Uterus (tissue), 4 donors: ENCODE measurements around the gene EML1. TPM values are rescaled to one million over a fixed set of nuclear protein-coding genes. Genes with fewer than 3 reads are reported as not detected.

Experiments
- DNase-seq, 2 donors: peaks; one replicate each; pipeline ENCODE4 v3.0.0-alpha.2; 2019 to 2020
- H3K27ac ChIP-seq, 2 donors: fragments of 200-600 bp; sonication (generic); 1 replicate in 1 of 2; 2 replicates in 1 of 2; pipeline ENCODE4 v1.5.1; 2016 to 2018
- H3K27me3 ChIP-seq, 2 donors: fragments of 200-600 bp; sonication (generic); one replicate each; pipeline ENCODE4 v1.5.1; 2018 to 2019; ENCODE audit warnings: control low read depth in 1 of 2
- H3K36me3 ChIP-seq, 2 donors: fragments of 200-600 bp; sonication (generic); one replicate each; pipeline ENCODE4 v1.5.1; 2019; ENCODE audit warnings: control low read depth in 1 of 2
- H3K4me1 ChIP-seq, 2 donors: fragments of 200-600 bp; sonication (generic); one replicate each; pipeline ENCODE4 v1.5.1; 2018 to 2019; ENCODE audit warnings: control low read depth in 1 of 2
- H3K4me3 ChIP-seq, 2 donors: fragments of 200-600 bp; sonication (generic); 1 replicate in 1 of 2; 2 replicates in 1 of 2; pipeline ENCODE4 v1.5.1; 2018 to 2019; ENCODE audit warnings: mild to moderate bottlenecking in 1 of 2
- H3K9me3 ChIP-seq, 2 donors: fragments of 200-600 bp; sonication (generic); one replicate each; pipeline ENCODE4 v1.5.1; 2019; ENCODE audit warnings: control low read depth in 1 of 2
- POLR2A ChIP-seq, 2 donors: fragments of 450-650 bp; IDR thresholded peaks; one replicate each; pipeline ENCODE4 v1.6.1; 2016; ENCODE audit warnings: antibody characterized with exemption in 2 of 2, mild to moderate bottlenecking in 1 of 2, moderate library complexity in 1 of 2
- intact Hi-C: fragments of 100-400 bp; cut with DNase I; formaldehyde crosslinking; loops from one replicate; pipeline ENCODE4 v1.15.1; 2023; ENCODE audit warnings: low total_unique reads
- total RNA-seq, 4 donors: library from RNA; depleted of rRNA in 3 of 4; stranded (reverse); fragments of >200 nt in 3 of 4; gene quantifications; one replicate each; pipeline versions ENCODE4 v1.1.0 to v1.2.4, GENCODE V29; 2014 to 2023
- TF ChIP-seq, protein P1 (sequence below), 4 experiments: fragments of 200-600 bp in 2 of 4; fragments of 450-650 bp in 2 of 4; sonication (generic) in 2 of 4; IDR thresholded peaks; one replicate each; pipeline ENCODE4 v1.5.1; 2016 to 2019; ENCODE audit warnings: antibody characterized with exemption in 4 of 4, mild to moderate bottlenecking in 2 of 4, moderate library complexity in 1 of 4
- donor health status: DM: yes; HTN: yes; CAD: no.

Gene EML1
- total RNA-seq, 4 donors from 2014 or later, result 51.4 to 184 (median 84.4) TPM

DNA sequence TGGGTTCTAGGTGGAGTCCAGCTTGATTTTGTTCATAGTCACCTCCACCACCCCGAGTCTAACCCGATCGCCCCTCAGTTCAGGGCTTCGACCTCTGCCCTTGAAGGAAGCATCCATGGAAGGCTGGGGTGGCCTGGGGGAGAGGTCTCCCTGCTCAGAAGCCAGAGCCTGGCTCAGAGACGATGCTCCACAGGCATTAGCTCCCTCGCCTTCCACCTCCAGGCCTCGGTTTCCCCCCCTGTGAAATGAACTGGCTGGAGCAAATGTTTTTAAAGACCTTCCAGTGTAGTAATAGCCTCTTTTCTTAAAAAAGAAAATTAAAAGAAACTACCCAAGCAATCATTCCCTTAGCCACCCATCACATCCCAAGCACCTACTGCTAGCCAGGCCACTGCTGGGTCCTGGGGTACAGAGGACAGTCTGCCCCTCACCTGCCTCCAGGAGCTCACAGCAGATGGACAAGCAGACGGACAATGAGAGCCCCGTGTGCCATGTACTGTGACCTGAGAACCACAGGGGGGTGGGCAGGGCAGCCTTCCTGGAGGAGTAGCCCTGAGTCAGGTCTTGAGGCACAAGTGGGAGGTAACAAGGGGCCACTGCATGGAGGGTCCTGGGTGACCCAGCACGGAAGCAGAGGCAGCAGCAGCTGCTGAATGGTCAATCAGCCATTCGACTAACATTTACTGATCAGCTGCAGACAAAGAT lies 42.3 kb upstream of the EML1 start:
- Histone ChIP-seq H3K27ac (no peak overlapping the region), H3K4me1 (peaks cover 8 to 11% of the 10 kb centered on the region in 2 donors)

GRCh38 chr14:99751539-99752485 lies 41.4 kb upstream of the EML1 start:
- Histone ChIP-seq H3K4me1 (peaks cover 0 to 14% of the 10 kb centered on the region in 2 donors), H3K27ac (peak overlapping the region; percentile 44 to 57), H3K9me3 (no peaks in the 10 kb centered on the region), H3K4me3 (no peak overlapping the region), H3K27me3 (no peaks in the 10 kb centered on the region), H3K36me3 (no peaks in the 10 kb centered on the region)
- intact Hi-C loops, result no loop called here
- no peak for DNase-seq
- TF ChIP-seq, protein P1, sequence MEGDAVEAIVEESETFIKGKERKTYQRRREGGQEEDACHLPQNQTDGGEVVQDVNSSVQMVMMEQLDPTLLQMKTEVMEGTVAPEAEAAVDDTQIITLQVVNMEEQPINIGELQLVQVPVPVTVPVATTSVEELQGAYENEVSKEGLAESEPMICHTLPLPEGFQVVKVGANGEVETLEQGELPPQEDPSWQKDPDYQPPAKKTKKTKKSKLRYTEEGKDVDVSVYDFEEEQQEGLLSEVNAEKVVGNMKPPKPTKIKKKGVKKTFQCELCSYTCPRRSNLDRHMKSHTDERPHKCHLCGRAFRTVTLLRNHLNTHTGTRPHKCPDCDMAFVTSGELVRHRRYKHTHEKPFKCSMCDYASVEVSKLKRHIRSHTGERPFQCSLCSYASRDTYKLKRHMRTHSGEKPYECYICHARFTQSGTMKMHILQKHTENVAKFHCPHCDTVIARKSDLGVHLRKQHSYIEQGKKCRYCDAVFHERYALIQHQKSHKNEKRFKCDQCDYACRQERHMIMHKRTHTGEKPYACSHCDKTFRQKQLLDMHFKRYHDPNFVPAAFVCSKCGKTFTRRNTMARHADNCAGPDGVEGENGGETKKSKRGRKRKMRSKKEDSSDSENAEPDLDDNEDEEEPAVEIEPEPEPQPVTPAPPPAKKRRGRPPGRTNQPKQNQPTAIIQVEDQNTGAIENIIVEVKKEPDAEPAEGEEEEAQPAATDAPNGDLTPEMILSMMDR (IDR thresholded peaks at IDR 0.05), result no peak
- no peak for TF ChIP-seq POLR2A (IDR thresholded peaks at IDR 0.05)

More for the DNA sequence above, 42.3 kb upstream of the EML1 start:
- no peaks in the 10 kb centered on the region for H3K36me3 ChIP-seq
- no peak overlapping the region for H3K4me3 ChIP-seq
- intact Hi-C loops, result no loop called here
- no peaks in the 10 kb centered on the region for H3K27me3 ChIP-seq
- DNase-seq, result no peak
- H3K9me3 ChIP-seq, result no peaks in the 10 kb centered on the region
- TF ChIP-seq, protein P1 (IDR thresholded peaks at IDR 0.05), result no peak
- no peak for TF ChIP-seq POLR2A (IDR thresholded peaks at IDR 0.05)

DNA sequence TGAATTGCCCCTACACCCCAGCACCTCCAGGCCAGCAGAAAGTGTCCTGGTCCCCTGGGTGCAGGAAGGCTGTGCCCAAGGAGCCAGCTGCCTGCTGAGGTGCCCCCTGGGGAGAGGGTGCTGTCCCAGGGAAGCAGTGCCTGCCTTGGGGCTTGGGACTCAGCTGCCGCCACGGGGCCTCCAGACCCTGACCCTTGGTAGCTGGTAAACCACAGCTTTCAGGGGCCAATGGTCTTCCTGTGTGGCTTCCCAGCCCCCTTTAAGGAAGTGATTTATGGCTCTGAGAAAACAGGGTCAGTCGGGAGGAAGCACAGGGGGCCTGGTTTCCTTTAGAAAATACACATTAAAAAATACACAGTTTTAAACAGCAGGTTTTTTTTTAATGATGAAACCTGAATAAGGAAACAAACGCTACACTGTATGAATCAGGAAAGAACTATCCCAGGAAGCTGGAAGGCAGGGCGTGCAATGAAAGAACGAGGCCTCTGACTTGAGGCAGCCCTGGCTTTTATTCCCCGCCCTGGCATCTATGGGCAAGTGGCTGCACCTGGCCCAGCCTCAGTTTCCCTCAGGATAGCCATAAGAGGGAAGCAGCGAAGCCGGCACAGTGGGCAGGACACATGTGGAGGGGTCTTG lies 40.6 kb upstream of the EML1 start:
- intact Hi-C loops, result no loop called here
- Histone ChIP-seq H3K4me3 (no peak overlapping the region), H3K36me3 (no peaks in the 10 kb centered on the region), H3K9me3 (no peaks in the 10 kb centered on the region), H3K4me1 (peaks cover 0 to 14% of the 10 kb centered on the region in 2 donors), H3K27me3 (no peaks in the 10 kb centered on the region), H3K27ac (peak overlapping the region; percentile 44 to 57)
- TF ChIP-seq POLR2A (IDR thresholded peaks at IDR 0.05), result no peak
- TF ChIP-seq, protein P1 (IDR thresholded peaks at IDR 0.05), result no peak
- DNase-seq, result no peak

DNA sequence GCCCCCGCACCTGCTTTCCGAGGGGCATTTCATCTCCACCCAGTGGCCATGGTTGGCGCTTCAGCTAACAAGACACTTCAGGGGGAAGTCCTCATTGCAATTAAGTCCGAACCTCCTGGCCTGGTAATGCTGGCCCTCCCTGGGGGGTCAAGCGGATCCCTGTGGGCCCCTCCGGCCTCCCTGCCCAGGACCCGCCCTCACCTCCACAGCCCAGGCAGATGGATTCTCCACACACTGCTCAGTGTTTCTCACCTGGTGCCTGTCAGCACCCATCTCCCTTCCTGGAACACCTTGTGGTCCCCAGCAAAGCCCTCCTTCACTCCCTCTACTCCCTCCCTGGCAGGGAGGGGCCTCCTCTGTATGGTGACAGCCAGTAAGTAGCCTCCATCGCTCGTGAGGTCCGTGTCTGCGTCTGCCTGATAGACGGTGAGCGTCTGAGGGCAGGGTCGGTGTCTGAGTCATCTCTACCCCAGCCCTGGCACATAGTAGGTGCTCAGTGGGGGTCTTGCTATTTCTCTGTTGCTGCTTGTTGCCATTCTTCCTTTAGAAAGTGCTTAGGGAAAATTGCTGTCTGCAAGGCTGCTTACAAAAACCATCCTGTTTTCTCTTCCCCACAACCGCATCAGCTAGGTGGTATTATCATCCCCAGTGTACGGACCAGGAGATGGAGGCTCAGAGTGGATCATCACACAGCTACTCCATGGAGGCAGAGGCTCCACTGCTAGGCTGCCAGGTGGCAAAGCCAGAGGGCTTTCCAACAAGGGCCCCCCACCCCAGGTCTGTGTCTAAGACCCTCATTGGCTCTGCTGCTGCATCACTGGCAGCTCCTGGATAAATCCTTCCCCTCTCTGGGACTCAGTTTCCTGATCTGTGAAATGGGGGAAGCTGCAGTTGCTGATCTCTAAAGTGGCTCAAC lies 39.7 kb upstream of the EML1 start:
- Histone ChIP-seq H3K9me3 (no peaks in the 10 kb centered on the region), H3K4me1 (peaks cover 0 to 19% of the 10 kb centered on the region in 2 donors), H3K4me3 (no peak overlapping the region), H3K27me3 (no peaks in the 10 kb centered on the region), H3K27ac (peak overlapping the region; percentile 44 to 57), H3K36me3 (no peaks in the 10 kb centered on the region)
- TF ChIP-seq POLR2A (IDR thresholded peaks at IDR 0.05), result no peak
- no peak for DNase-seq
- intact Hi-C loops, result no loop called here
